GM21619 (cell line): ENCODE measurements around the gene GPX4.

Source experiments
- ATAC-seq: cut with Tn5 transposase; IDR thresholded peaks from one replicate; pipeline ENCODE4 v1.9.1; 2021; ENCODE audit not compliant: unreplicated experiment

Gene GPX4

GRCh38 chr19:1084024-1084868 is 19.5 kb upstream of the GPX4 start:
- no peak for ATAC-seq

GRCh38 chr19:1085053-1085658 is 18.6 kb upstream of the GPX4 start:
- ATAC-seq, result no peak

- no peak for ATAC-seq
These were observed 17.9 kb upstream of the GPX4 start for GRCh38 chr19:1085676-1086442.

- no peak for ATAC-seq
These were observed 17.2 kb upstream of the GPX4 start for GRCh38 chr19:1086613-1087012.

- no peak for ATAC-seq
These were observed 15.9 kb upstream of the GPX4 start for GRCh38 chr19:1087813-1088415.

GRCh38 chr19:1088416-1089010 is 15.3 kb upstream of the GPX4 start:
- ATAC-seq, result no peak

GRCh38 chr19:1089126-1089771 is 14.5 kb upstream of the GPX4 start:
- ATAC-seq, result no peak

GRCh38 chr19:1089891-1090290 is 13.9 kb upstream of the GPX4 start:
- ATAC-seq, result no peak

GRCh38 chr19:1090731-1091543 is 12.9 kb upstream of the GPX4 start:
- no peak for ATAC-seq

- ATAC-seq, result no peak
These were observed 12.1 kb upstream of the GPX4 start for GRCh38 chr19:1091544-1092175.

- ATAC-seq, result no peak
These were observed 10.5 kb upstream of the GPX4 start for GRCh38 chr19:1093330-1093729.

GRCh38 chr19:1093811-1094553 is 9.8 kb upstream of the GPX4 start:
- no peak for ATAC-seq

- ATAC-seq, result no peak
These were observed 9.2 kb upstream of the GPX4 start for GRCh38 chr19:1094655-1094977.

GRCh38 chr19:1094978-1095701 is 8.7 kb upstream of the GPX4 start, which contains the start of gene POLR2E:
TSS of gene POLR2E (minus strand) at chr19:1095375. CDS start at chr19:1095315, 60 bp downstream.
- ATAC-seq, result peak; percentile 80

- ATAC-seq, result no peak
These were observed 6.0 kb upstream of the GPX4 start for GRCh38 chr19:1097810-1098176.

GRCh38 chr19:1098177-1099051 is 5.4 kb upstream of the GPX4 start:
- no peak for ATAC-seq

- no peak for ATAC-seq
These were observed 2.5 kb upstream of the GPX4 start for GRCh38 chr19:1101337-1101698.
